GM23338 (cell line): Measurements from ENCODE around the gene ANKRD13B. TPM values are rescaled to one million over a fixed set of nuclear protein-coding genes. Genes with fewer than 3 reads are reported as not detected.

ENCODE experiments used
- ATAC-seq: fragments of 200-7000 bp; cut with Tn5 transposase; 3 replicates; pipeline ENCODE4 v1.9.1; 2020
- DNase-seq: peaks from one replicate; pipeline ENCODE4 v3.0.0-alpha.2; 2015; ENCODE audit warnings: low spot score
- H2AFZ ChIP-seq: fragments of 200-600 bp; sonication (generic); 2 replicates; pipeline ENCODE4 v1.8.0; 2016; ENCODE audit warnings: antibody characterized with exemption, mild to moderate bottlenecking, moderate library complexity
- H3F3A ChIP-seq: fragments of 200-600 bp; sonication (generic); replicated peaks from 2 replicates; pipeline ENCODE4 v1.8.0; 2017; ENCODE audit warnings: antibody characterized with exemption, mixed run types, low read depth
- H3K27ac ChIP-seq: fragments of 200-600 bp; sonication (generic); 2 replicates; pipeline ENCODE4 v1.6.1; 2016; ENCODE audit warnings: low read depth
- H3K27me3 ChIP-seq: fragments of 200-600 bp; sonication (generic); 2 replicates; pipeline ENCODE4 v1.8.0; 2016; ENCODE audit warnings: mild to moderate bottlenecking, mixed run types, moderate library complexity; ENCODE audit not compliant: insufficient read depth
- H3K36me3 ChIP-seq: fragments of 200-600 bp; sonication (generic); 2 replicates; pipeline ENCODE4 v1.8.0; 2016; ENCODE audit warnings: mild to moderate bottlenecking; ENCODE audit not compliant: insufficient read depth
- H3K4me1 ChIP-seq: fragments of 200-600 bp; sonication (generic); 2 replicates; pipeline ENCODE4 v1.8.0; 2016; ENCODE audit warnings: mild to moderate bottlenecking, moderate library complexity; ENCODE audit not compliant: insufficient read depth
- H3K4me2 ChIP-seq: fragments of 200-600 bp; sonication (generic); 2 replicates; pipeline ENCODE4 v1.7.1; 2017; ENCODE audit warnings: mixed run types
- H3K4me3 ChIP-seq: fragments of 200-600 bp; sonication (generic); 2 replicates; pipeline ENCODE4 v1.6.1; 2016; ENCODE audit warnings: mixed run types
- H3K79me2 ChIP-seq: fragments of 200-600 bp; sonication (generic); replicated peaks from 2 replicates; pipeline ENCODE4 v1.8.0; 2017; ENCODE audit warnings: mild to moderate bottlenecking; ENCODE audit not compliant: insufficient read depth
- H3K9me2 ChIP-seq: fragments of 200-600 bp; sonication (generic); 2 replicates; pipeline ENCODE4 v1.8.0; 2017; ENCODE audit not compliant: insufficient read depth
- H4K20me1 ChIP-seq: fragments of 200-600 bp; sonication (generic); replicated peaks from 2 replicates; pipeline ENCODE4 v1.8.0; 2017; ENCODE audit warnings: mild to moderate bottlenecking; ENCODE audit not compliant: insufficient read depth
- H3K27ac Mint-ChIP-seq: 2 replicates; pipeline ENCODE4 v1.8.0; 2020; ENCODE audit warnings: inconsistent platforms, mild to moderate bottlenecking, moderate library complexity, mixed read lengths
- H3K27me3 Mint-ChIP-seq: 3 replicates; pipeline ENCODE4 v1.8.0; 2022; ENCODE audit warnings: low read depth, mild to moderate bottlenecking, moderate library complexity, mixed read lengths, inconsistent platforms; ENCODE audit not compliant: insufficient read depth, poor library complexity
- H3K36me3 Mint-ChIP-seq: 3 replicates; pipeline ENCODE4 v1.8.0; 2021; ENCODE audit warnings: low read depth, mild to moderate bottlenecking, inconsistent platforms, moderate library complexity, mixed read lengths
- H3K4me1 Mint-ChIP-seq: 3 replicates; pipeline ENCODE4 v1.8.0; 2020; ENCODE audit warnings: mild to moderate bottlenecking, inconsistent platforms, mixed read lengths
- H3K4me3 Mint-ChIP-seq: 3 replicates; pipeline ENCODE4 v1.8.0; 2021; ENCODE audit warnings: moderate library complexity, mild to moderate bottlenecking, inconsistent platforms, mixed read lengths
- H3K9me3 Mint-ChIP-seq: 3 replicates; pipeline ENCODE4 v1.8.0; 2020; ENCODE audit warnings: moderate library complexity, mild to moderate bottlenecking, inconsistent platforms, mixed read lengths
- CREB1 ChIP-seq: fragments of 250-450 bp; sonication (Bioruptor Pico); IDR thresholded peaks from 2 replicates; pipeline ENCODE4 v1.5.0; 2020; ENCODE audit warnings: low read depth, mild to moderate bottlenecking, moderate library complexity
- CTCF ChIP-seq, 2 experiments: fragments of 200-600 bp in 1 of 2; sonication (generic) in 1 of 2; conservative IDR thresholded peaks; 2 replicates each; pipeline versions ENCODE4 v1.5.1 to v1.6.1; 2016 to 2017; ENCODE audit warnings: antibody characterized with exemption in 2 of 2, low read depth in 2 of 2, mild to moderate bottlenecking in 2 of 2, moderate library complexity in 1 of 2
- EZH2 ChIP-seq: fragments of 200-600 bp; sonication (generic); IDR thresholded peaks from one replicate; pipeline ENCODE4 v1.8.0; 2017; ENCODE audit warnings: antibody characterized with exemption, mild to moderate bottlenecking, low read depth; ENCODE audit not compliant: unreplicated experiment
- EZH2phosphoT487 ChIP-seq: fragments of 200-600 bp; sonication (generic); IDR thresholded peaks from one replicate; pipeline ENCODE4 v1.8.1; 2018; ENCODE audit warnings: antibody characterized with exemption; ENCODE audit not compliant: unreplicated experiment
- JUNB ChIP-seq: IDR thresholded peaks from one replicate; pipeline ENCODE4 v1.6.1; 2016; ENCODE audit warnings: antibody characterized with exemption; ENCODE audit not compliant: unreplicated experiment
- NANOG ChIP-seq: IDR thresholded peaks from 2 replicates; pipeline ENCODE4 v1.6.1; 2016; ENCODE audit warnings: antibody characterized with exemption, borderline replicate concordance
- POLR2AphosphoS5 ChIP-seq: IDR thresholded peaks from 2 replicates; pipeline ENCODE4 v1.6.1; 2016; ENCODE audit warnings: antibody characterized with exemption, low read depth
- REST ChIP-seq: IDR thresholded peaks from one replicate; pipeline ENCODE4 v1.6.1; 2018; ENCODE audit warnings: antibody characterized with exemption; ENCODE audit not compliant: unreplicated experiment
- STAT1 ChIP-seq: IDR thresholded peaks from one replicate; pipeline ENCODE4 v1.6.1; 2016; ENCODE audit warnings: antibody characterized with exemption; ENCODE audit not compliant: unreplicated experiment
- ZNF114 ChIP-seq: fragments of 250-450 bp; sonication (Bioruptor Pico); IDR thresholded peaks from 2 replicates; pipeline ENCODE4 v1.5.0; 2020; ENCODE audit warnings: mild to moderate bottlenecking, moderate library complexity
- ZNF331 ChIP-seq: fragments of 250-450 bp; sonication (Bioruptor Pico); IDR thresholded peaks from 2 replicates; pipeline ENCODE4 v1.5.0; 2020; ENCODE audit warnings: low read depth, mild to moderate bottlenecking, moderate library complexity
- ZNF462 ChIP-seq: fragments of 250-450 bp; sonication (Bioruptor Pico); IDR thresholded peaks from 2 replicates; pipeline ENCODE4 v1.5.0; 2020; ENCODE audit warnings: mild to moderate bottlenecking, moderate library complexity
- polyA plus RNA-seq: library from polyadenylated mRNA; unstranded; fragments of >200 nt; fragmentation: Nextera tagmentation; extraction: Ambion mirVana; gene quantifications from 2 replicates; pipeline ENCODE4 v1.2.1, GENCODE V29; 2016
- total RNA-seq: library from RNA; depleted of rRNA; stranded (reverse); fragments of >200 nt; shearing (Covaris generic); gene quantifications from 2 replicates; pipeline ENCODE4 v1.2.3, GENCODE V29; 2014
- TF ChIP-seq, protein P1 (sequence below): IDR thresholded peaks from 2 replicates; pipeline ENCODE4 v1.6.1; 2016; ENCODE audit warnings: antibody characterized with exemption

The ANKRD13B gene
- total and polyA plus RNA-seq, 2 experiments from 2014 or later, result 8.2 to 57.4 TPM

GRCh38 chr17:29589524-29590410 is 3.2 kb upstream of the ANKRD13B start, which contains the start of gene GIT1:
TSS of gene GIT1 (minus strand) at chr17:29589648. CDS start at chr17:29589378, 270 bp downstream.
- H3K27me3 Mint-ChIP-seq, result peaks cover 28% of the 10 kb centered on the region
- peak within 1 kb of the TSS; percentile 89 for H3K4me3 Mint-ChIP-seq
- peaks cover 12% of the 10 kb centered on the region for H3K27me3 ChIP-seq
- H4K20me1 ChIP-seq, result peaks cover 15% of the 10 kb centered on the region
- no peaks in the 10 kb centered on the region for H3K9me3 Mint-ChIP-seq
- H3K4me1 Mint-ChIP-seq, result peaks cover 46% of the 10 kb centered on the region
- peak; percentile 8 for ATAC-seq
- H3K4me1 ChIP-seq, result peaks cover 37% of the 10 kb centered on the region
- H3K79me2 ChIP-seq, result peaks cover 40% of the 10 kb centered on the region
- no peaks in the 10 kb centered on the region; the same call in 2 of the 3 replicates for H3K36me3 Mint-ChIP-seq
- TF ChIP-seq EZH2phosphoT487 (no peak), ZNF462 (CRISPR knock-in tag) (no peak), ZNF114 (no peak), CTCF (conservative IDR thresholded peaks at IDR 0.05; ENCODE audit: low read depth in 2 of 2) (peak in 1 of 2 experiments; percentile 8; a peak in 1 of 4 replicates), JUNB (no peak), POLR2AphosphoS5 (peak; percentile 34; the same call in 1 of the 2 replicates), CREB1 (no peak), ZNF331 (no peak), NANOG (no peak), REST (no peak), STAT1 (no peak), EZH2 (peak; percentile 20)
- TF ChIP-seq, protein P1, sequence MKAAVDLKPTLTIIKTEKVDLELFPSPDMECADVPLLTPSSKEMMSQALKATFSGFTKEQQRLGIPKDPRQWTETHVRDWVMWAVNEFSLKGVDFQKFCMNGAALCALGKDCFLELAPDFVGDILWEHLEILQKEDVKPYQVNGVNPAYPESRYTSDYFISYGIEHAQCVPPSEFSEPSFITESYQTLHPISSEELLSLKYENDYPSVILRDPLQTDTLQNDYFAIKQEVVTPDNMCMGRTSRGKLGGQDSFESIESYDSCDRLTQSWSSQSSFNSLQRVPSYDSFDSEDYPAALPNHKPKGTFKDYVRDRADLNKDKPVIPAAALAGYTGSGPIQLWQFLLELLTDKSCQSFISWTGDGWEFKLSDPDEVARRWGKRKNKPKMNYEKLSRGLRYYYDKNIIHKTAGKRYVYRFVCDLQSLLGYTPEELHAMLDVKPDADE, result no peak
- H3K4me2 ChIP-seq, result peak within 1 kb of the TSS; percentile 99
- H3F3A ChIP-seq, result peaks cover 19% of the 10 kb centered on the region
- H2AFZ ChIP-seq, result peak within 1 kb of the TSS; percentile 99
- no peaks in the 10 kb centered on the region for H3K9me2 ChIP-seq
- H3K27ac ChIP-seq, result no peak within 1 kb of the TSS
- no peaks in the 10 kb centered on the region for H3K36me3 ChIP-seq
- peak within 1 kb of the TSS; percentile 82 for H3K4me3 ChIP-seq
- peak; percentile 94 for DNase-seq
- no peak within 1 kb of the TSS for H3K27ac Mint-ChIP-seq
